Measurements from ENCODE around the gene PPP1R18. TPM values are rescaled to one million over a fixed set of nuclear protein-coding genes. Genes with fewer than 3 reads are reported as not detected.

The PPP1R18 gene
- total and polyA plus RNA-seq, 4 donors = 28.2 to 155 (median 66.6) TPM

DNA sequence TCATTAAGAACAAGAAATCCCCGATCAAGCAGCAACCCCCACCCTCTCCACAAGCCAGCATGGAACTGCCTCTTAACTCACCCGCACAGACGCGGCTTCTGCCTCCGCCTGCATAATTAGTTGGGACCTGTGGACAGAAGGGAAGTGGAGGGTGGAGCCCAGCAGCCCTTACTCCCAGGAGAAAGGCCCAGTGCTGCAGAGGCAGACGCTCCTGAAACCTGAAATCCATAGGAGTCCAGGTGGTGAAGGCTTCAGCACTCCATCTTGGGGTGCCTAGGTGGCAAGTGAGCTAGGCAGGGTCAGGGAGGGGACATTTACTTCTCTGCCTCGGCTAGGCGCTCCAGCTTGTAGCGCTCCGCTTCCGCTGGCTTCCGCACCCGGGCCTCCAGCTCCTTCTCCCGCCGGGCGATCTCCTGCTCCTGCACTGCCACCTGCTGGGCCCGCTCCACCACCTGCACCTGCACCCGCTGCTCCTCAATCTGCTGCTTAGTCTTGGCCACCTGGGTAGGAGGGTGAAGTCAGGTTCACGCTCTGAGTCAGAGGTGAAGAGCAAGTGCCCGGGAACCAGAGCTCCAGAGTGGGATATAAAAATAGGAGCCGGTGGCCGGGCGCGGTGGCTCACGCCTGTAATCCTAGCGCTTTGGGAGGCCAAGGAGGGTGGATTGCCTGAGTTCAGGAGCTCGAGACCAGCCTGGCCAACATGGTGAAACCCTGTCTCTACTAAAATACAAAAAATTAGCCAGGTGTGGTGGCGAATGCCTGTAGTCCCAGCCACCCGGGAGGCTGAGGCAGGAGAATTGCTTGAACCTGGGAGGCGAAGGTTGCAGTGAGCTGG is 44.4 kb upstream of the PPP1R18 start:
- TF ChIP-seq, protein P1, sequence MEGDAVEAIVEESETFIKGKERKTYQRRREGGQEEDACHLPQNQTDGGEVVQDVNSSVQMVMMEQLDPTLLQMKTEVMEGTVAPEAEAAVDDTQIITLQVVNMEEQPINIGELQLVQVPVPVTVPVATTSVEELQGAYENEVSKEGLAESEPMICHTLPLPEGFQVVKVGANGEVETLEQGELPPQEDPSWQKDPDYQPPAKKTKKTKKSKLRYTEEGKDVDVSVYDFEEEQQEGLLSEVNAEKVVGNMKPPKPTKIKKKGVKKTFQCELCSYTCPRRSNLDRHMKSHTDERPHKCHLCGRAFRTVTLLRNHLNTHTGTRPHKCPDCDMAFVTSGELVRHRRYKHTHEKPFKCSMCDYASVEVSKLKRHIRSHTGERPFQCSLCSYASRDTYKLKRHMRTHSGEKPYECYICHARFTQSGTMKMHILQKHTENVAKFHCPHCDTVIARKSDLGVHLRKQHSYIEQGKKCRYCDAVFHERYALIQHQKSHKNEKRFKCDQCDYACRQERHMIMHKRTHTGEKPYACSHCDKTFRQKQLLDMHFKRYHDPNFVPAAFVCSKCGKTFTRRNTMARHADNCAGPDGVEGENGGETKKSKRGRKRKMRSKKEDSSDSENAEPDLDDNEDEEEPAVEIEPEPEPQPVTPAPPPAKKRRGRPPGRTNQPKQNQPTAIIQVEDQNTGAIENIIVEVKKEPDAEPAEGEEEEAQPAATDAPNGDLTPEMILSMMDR (IDR thresholded peaks at IDR 0.05; ENCODE audit: control extremely low read depth, extremely low read depth) = peak; percentile 51
- Histone ChIP-seq H3K4me3 (no peak overlapping the region), H3K27ac (ENCODE audit: low read depth in 1 of 2, low read length in 1 of 2) (peak overlapping the region in 1 of 2 donors; percentile 35), H3K27me3 (ENCODE audit: control insufficient read depth in 3 of 3, insufficient read depth in 3 of 3, low read length in 2 of 3) (no peaks in the 10 kb centered on the region), H3K36me3 (ENCODE audit: control insufficient read depth in 4 of 4, insufficient read depth in 4 of 4, low read length in 4 of 4) (peaks cover 16 to 54% (median 37%) of the 10 kb centered on the region in 4 donors), H3K4me1 (ENCODE audit: control insufficient read depth in 5 of 5, insufficient read depth in 5 of 5, low read length in 5 of 5) (peaks cover 0 to 5% (median 0%) of the 10 kb centered on the region in 5 donors), H3K9me3 (ENCODE audit: control insufficient read depth in 4 of 4, insufficient read depth in 3 of 4, low read length in 3 of 4) (no peaks in the 10 kb centered on the region), H3K9ac (ENCODE audit: insufficient read depth in 1 of 2, low read length in 2 of 2) (no peak overlapping the region)
- 34 to 39% methylated on average over 30 of the region's 30 CpGs for WGBS, 2 donors
- DNase-seq (peak; percentile 61 to 77 (median 73)), ATAC-seq (ENCODE audit: insufficient read depth, low FRiP score) (peak; percentile 70)

DNA sequence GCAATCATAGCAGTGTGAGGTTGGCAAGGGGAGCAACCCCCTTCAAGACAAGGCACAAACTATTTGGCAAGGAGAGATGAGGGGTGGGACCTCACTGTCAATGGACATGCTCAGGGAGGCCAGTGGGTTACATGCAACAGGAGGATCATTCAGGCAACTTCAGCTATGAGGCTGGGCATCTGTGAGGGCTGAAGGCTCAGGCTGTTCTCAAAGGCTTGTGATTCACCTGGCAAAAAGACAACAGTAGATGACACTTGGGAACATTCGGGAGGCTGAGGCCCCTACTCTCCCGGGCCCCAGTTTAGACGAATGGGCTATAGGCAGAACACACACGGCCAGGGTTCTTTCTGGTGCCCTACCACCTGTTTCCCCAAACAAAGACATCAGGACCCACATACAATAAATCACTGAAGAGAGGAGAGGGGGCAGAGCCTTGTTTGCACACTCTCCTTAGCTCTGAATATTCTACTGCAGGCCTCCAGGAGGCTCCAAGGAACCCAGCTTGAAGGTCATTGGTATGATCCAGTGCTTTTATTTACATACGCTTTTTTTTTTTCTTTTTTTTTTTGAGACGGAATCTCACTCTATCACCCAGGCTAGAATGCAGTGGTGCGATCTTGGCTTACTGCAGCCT is 41.6 kb upstream of the PPP1R18 start:
- H3K4me1 ChIP-seq (ENCODE audit: control insufficient read depth in 5 of 5, insufficient read depth in 5 of 5, low read length in 5 of 5) = peaks cover 0 to 12% (median 2%) of the 10 kb centered on the region in 5 donors
- H3K27me3 ChIP-seq (ENCODE audit: control insufficient read depth in 3 of 3, insufficient read depth in 3 of 3, low read length in 2 of 3) = no peaks in the 10 kb centered on the region
- peaks cover 8 to 69% (median 50%) of the 10 kb centered on the region in 4 donors for H3K36me3 ChIP-seq (ENCODE audit: control insufficient read depth in 4 of 4, insufficient read depth in 4 of 4, low read length in 4 of 4)
- no peaks in the 10 kb centered on the region for H3K9me3 ChIP-seq (ENCODE audit: control insufficient read depth in 4 of 4, insufficient read depth in 3 of 4, low read length in 3 of 4)
- no peak for ATAC-seq (ENCODE audit: insufficient read depth, low FRiP score)
- TF ChIP-seq, protein P1 (IDR thresholded peaks at IDR 0.05; ENCODE audit: control extremely low read depth, extremely low read depth) = no peak
- no peak overlapping the region for H3K4me3 ChIP-seq
- 63 to 66% methylated on average over 7 of the region's 7 CpGs for WGBS, 2 donors
- no peak overlapping the region for H3K9ac ChIP-seq (ENCODE audit: insufficient read depth in 1 of 2, low read length in 2 of 2)
- no peak for DNase-seq
- H3K27ac ChIP-seq (ENCODE audit: low read depth in 1 of 2, low read length in 1 of 2) = peak overlapping the region in 1 of 2 donors; percentile 57

GRCh38 chr6:30726506-30727413 is 40.3 kb upstream of the PPP1R18 start:
- no peak for DNase-seq
- Histone ChIP-seq H3K4me1 (ENCODE audit: control insufficient read depth in 5 of 5, insufficient read depth in 5 of 5, low read length in 5 of 5) (peaks cover 0 to 24% (median 6%) of the 10 kb centered on the region in 5 donors), H3K9ac (ENCODE audit: insufficient read depth in 1 of 2, low read length in 2 of 2) (no peak overlapping the region), H3K27ac (ENCODE audit: low read depth in 1 of 2, low read length in 1 of 2) (peak overlapping the region in 1 of 2 donors; percentile 38), H3K36me3 (ENCODE audit: control insufficient read depth in 4 of 4, insufficient read depth in 4 of 4, low read length in 4 of 4) (peaks cover 6 to 67% (median 51%) of the 10 kb centered on the region in 4 donors), H3K27me3 (ENCODE audit: control insufficient read depth in 3 of 3, insufficient read depth in 3 of 3, low read length in 2 of 3) (no peaks in the 10 kb centered on the region), H3K9me3 (ENCODE audit: control insufficient read depth in 4 of 4, insufficient read depth in 3 of 4, low read length in 3 of 4) (no peaks in the 10 kb centered on the region), H3K4me3 (no peak overlapping the region)
- no peak for ATAC-seq (ENCODE audit: insufficient read depth, low FRiP score)
- WGBS, 2 donors = 92% methylated on average over 11 of the region's 11 CpGs
- TF ChIP-seq, protein P1 (IDR thresholded peaks at IDR 0.05; ENCODE audit: control extremely low read depth, extremely low read depth) = no peak

Measured in lung (tissue), 12 donors.